BE2C (cell line): ENCODE data around the gene C10orf90.
"Not testable (repeated sequence)": the region's sequence is repeated elsewhere in the genome, so short reads cannot be mapped to it uniquely, and the experiment has no call there.

Experiments
- DNase-seq: peaks from one replicate; pipeline ENCODE4 v3.0.0-alpha.2; 2020
- H3K27me3 ChIP-seq: fragments of 250-450 bp; sonication (Bioruptor Pico); 2 replicates; pipeline ENCODE4 v1.5.1; 2020; ENCODE audit warnings: mild to moderate bottlenecking
- H3K36me3 ChIP-seq: fragments of 250-450 bp; sonication (Bioruptor Pico); 2 replicates; pipeline ENCODE4 v1.5.1; 2020; ENCODE audit warnings: mild to moderate bottlenecking
- H3K4me1 ChIP-seq: fragments of 250-450 bp; sonication (Bioruptor Pico); 2 replicates; pipeline ENCODE4 v1.5.1; 2020
- H3K4me3 ChIP-seq: 2 replicates; pipeline ENCODE4 v1.5.1; 2011; ENCODE audit warnings: low read depth, low read length
- H3K9me3 ChIP-seq: fragments of 250-450 bp; sonication (Bioruptor Pico); 2 replicates; pipeline ENCODE4 v1.5.1; 2020
- TF ChIP-seq, protein P1 (sequence below): IDR thresholded peaks from 2 replicates; pipeline ENCODE4 v1.5.1; 2012; ENCODE audit warnings: mild to moderate bottlenecking, low read depth, low read length

The C10orf90 gene

GRCh38 chr10:126380352-126381076 lies 290.0 kb downstream of the C10orf90 start:
- Histone ChIP-seq H3K27me3 (no peaks in the 10 kb centered on the region), H3K9me3 (no peaks in the 10 kb centered on the region), H3K4me1 (peaks cover 7% of the 10 kb centered on the region), H3K36me3 (no peaks in the 10 kb centered on the region), H3K4me3 (peak overlapping the region; percentile 27)
- TF ChIP-seq, protein P1, sequence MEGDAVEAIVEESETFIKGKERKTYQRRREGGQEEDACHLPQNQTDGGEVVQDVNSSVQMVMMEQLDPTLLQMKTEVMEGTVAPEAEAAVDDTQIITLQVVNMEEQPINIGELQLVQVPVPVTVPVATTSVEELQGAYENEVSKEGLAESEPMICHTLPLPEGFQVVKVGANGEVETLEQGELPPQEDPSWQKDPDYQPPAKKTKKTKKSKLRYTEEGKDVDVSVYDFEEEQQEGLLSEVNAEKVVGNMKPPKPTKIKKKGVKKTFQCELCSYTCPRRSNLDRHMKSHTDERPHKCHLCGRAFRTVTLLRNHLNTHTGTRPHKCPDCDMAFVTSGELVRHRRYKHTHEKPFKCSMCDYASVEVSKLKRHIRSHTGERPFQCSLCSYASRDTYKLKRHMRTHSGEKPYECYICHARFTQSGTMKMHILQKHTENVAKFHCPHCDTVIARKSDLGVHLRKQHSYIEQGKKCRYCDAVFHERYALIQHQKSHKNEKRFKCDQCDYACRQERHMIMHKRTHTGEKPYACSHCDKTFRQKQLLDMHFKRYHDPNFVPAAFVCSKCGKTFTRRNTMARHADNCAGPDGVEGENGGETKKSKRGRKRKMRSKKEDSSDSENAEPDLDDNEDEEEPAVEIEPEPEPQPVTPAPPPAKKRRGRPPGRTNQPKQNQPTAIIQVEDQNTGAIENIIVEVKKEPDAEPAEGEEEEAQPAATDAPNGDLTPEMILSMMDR = no peak
- DNase-seq = peak; percentile 78

DNA sequence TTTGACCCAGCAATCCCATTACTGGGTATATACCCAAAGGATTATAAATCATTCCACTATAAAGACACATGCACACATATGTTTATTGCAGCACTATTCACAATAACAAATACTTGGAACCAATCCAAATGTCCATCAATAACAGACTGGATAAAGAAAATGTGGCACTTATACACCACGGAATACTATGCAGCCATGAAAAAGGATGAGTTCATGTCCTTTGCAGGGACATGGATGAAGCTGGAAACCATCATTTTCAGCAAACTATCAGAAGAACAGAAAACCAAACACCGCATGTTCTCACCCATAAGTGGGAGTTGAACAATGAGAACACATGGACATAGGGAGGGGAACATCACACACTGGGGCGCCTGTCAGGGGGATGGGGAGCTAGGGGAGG lies 291.3 kb downstream of the C10orf90 start:
- not testable (repeated sequence) for DNase-seq, H3K9me3 ChIP-seq, H3K36me3 ChIP-seq, H3K27me3 ChIP-seq, H3K4me3 ChIP-seq, H3K4me1 ChIP-seq

- DNase-seq = no peak
Measured at GRCh38 chr10:126376956-126377355, 293.5 kb downstream of the C10orf90 start.

DNA sequence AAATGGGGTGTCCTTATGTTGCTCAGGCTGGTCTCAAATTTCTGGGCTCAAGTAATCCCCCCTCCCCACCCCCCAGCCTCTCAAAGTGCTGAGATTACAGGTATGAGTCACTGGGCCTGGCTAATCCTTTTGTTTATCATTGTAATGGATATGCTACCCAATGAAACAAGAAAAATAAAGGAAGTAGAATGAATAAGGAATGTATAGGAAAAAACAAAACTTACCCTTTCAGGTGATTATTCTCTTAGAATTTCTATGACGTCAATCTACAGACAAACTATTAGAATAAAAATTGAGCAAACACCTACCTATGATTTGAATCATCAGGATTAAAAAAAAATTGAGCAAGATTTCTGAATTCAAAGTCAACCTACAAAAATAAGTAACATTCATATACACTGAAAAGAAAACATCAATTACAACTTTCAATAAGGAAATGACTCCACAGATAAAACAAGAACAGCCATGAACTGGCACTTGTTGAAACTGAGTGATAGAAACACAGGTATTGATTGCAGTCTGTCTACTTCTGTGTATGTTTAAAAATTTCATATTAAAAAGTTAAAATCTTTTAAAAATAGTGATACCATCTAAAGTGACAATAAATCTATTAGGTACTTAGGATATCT lies 294.5 kb downstream of the C10orf90 start:
- Histone ChIP-seq H3K36me3 (no peaks in the 10 kb centered on the region), H3K4me1 (peaks cover 16% of the 10 kb centered on the region), H3K27me3 (no peaks in the 10 kb centered on the region), H3K9me3 (no peaks in the 10 kb centered on the region), H3K4me3 (no peak overlapping the region)
- no peak for DNase-seq
- TF ChIP-seq, protein P1 = no peak

More at GRCh38 chr10:126376956-126377355, 293.5 kb downstream of the C10orf90 start:
- Histone ChIP-seq H3K9me3 (no peaks in the 10 kb centered on the region), H3K4me3 (no peak overlapping the region), H3K36me3 (no peaks in the 10 kb centered on the region), H3K4me1 (peaks cover 12% of the 10 kb centered on the region), H3K27me3 (no peaks in the 10 kb centered on the region)
- TF ChIP-seq, protein P1 = no peak

DNA sequence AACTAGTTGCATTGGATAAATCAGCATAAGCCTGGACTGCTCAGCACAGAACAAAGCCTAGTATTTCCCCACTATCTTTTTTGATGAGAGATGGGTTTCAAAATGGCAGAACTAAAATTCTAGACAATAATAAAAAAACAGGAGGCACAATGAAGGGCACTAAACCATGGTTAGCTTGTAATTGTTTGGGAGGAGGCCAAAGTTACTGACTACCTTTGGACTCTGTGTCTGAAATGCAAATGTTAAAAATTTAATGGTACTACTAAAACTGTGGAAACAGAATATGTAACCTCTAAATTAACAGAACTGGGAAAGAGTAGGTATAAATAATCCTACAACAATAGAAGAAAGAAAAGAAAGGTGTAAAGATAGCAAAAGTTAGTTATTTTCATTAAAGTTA lies 295.2 kb downstream of the C10orf90 start:
- Histone ChIP-seq H3K4me1 (peaks cover 16% of the 10 kb centered on the region), H3K9me3 (no peaks in the 10 kb centered on the region), H3K27me3 (no peaks in the 10 kb centered on the region), H3K4me3 (no peak overlapping the region), H3K36me3 (no peaks in the 10 kb centered on the region)
- no peak for DNase-seq
- TF ChIP-seq, protein P1 = no peak
